NCI-H345 (cell line): ENCODE data around the gene TMEM201.

Source experiments
- DNase-seq: peaks from one replicate; lab custom pipeline; 2025; lab: John Stamatoyannopoulos, UW

The TMEM201 gene

DNA sequence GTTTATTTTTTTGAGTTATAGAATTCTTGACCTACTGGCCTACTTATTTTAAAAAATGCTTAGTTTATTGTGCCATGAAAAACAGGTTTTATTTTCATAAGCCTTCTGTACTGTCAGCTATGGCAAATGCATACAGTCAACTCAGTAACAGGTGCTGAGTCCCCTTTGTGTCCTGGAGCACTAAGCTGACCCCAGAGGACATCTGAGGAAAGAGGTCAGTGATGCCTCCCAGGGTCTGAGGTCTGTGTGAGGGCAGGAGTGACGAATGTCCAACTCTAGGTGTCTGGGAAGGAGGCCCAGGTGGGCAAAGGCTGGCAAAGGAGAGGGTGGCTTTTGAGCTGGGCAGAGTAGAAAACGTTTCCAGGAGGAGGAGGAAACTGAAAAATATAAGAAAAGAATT lies 7.8 kb upstream of the TMEM201 start:
- DNase-seq: no peak

DNA sequence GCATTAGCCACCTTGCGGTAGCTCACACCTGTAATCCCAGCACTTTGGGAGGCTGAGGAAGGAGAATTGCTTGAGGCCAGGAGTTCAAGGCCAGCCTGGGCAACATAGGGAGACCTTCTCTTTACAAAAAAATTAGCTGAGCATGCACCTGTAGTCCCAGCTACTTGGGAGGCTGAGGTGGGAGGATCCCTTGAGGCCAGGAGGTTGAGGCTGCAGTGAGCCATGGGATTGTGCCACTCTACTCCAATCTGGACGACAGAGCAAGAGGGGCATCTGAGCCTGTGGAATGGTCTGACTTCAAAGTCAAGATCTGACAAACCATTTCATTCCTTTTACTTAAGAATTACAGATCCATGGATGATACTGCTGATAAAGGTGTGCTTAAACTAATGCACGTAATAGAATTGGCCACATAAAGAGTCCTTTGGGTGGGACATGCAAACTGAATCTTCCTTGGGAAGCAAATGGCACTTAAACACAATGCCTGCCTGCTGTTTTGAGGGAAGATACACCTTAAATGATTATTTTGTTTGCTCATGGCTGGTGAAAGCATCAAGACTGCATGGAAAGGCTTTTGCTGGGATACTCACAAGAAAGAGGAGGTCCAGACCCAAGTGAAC lies 2.5 kb upstream of the TMEM201 start:
- no peak for DNase-seq

DNA sequence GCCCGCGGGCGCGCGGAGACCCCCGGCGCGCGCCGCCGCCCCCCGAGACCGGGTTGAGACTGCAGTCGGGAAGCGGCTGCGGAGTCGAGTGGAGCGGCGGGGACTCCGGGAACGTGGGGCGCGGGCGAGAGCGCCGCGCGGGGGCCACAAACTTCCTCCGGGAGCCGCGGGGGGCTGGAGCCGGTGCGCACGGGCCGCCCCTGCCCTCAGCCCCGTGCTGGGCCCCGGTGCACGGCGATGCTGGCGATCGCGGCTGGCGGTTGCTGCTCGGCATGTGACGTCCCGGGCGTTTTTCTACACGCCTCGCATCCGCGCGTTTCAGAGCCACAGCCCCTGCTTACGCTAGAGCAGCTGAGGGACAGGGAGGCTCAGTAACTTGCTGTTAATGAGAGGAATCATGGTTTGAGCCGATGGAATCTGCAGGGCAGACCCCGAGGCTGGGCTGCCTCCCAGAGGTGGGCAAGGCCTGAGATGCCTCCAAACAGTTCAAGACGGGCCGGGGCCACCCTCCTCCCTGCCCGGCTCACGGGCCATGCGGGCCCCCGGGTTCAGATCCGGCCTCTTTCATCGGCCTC lies 520 bp downstream of the TMEM201 start:
- DNase-seq: peak; percentile 5

DNA sequence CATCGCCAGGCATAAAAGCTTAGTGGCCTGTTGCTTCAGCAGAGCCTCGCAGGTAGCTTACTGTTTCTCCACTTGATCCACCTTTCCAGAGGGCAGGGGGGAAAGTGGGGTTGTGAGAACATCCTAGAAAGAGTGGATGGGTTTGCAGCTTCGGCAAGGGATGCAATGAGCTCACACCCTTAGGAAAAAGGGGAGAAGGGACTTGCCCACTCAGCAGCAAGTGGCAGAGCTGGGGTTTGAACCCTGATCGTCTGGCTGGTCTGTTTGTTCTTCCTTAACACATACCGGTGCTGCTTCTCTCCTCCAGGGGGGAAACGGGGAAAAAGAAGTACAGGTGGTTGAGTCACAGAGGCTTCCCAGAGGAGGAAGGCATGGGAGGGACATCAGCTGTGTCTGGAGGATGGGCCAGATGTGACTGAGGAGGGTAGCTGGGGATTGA lies 1.0 kb downstream of the TMEM201 start:
- no peak for DNase-seq

DNA sequence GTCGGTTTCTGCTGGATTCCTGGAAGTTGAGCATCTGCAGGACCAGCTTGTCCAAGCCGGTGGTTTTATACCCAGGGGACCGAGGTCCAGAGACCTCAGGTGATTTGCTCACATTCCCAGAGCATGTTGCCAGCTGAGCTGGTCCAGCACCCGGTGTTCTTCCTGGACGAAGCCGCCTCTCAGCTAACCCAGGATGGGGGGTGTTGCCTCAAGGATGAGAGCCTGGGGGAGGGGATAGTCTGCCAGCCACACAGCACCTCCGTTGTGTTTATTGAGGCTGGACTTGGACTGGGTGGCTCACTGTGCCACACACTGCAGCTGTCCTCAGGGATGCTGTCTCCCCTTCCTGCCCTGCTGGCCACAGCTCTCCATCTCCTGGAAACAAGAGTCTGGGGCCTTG lies 1.5 kb downstream of the TMEM201 start:
- DNase-seq: no peak

DNA sequence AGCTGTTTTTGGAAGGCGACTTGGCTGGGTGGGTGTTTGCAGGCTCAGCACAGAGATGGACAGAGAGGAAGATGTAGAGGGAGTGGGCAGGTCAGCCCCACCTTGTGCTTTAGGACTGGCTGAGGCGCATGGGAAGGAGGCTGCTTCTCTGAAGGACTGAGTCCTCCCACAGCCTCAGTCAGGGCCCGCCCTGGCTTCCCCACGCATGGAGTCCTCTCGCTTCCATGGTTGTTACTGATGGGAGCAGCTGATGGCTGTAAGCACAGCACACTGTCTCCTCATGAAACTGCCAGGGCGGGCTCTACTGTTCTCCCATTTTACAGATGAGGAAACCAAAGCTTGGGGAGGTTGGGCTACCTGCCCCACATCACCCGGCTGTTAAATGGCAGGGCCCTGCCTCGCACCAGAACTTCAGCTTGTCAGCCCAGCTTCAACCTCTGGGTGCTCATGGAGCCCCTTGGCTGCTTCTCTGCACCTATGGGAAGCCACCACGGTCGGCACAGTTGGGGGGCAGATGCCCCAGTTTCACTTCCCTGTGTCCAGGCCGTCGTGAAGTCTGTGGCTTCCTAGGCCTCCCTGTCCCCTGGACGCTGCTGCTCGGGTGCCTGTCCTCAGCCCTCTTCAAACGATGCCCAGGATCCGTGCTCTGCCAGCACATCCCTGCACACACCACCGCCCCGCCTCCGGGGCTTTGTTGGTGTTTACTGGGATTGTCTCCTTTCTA lies 2.4 kb downstream of the TMEM201 start:
- DNase-seq: no peak

DNA sequence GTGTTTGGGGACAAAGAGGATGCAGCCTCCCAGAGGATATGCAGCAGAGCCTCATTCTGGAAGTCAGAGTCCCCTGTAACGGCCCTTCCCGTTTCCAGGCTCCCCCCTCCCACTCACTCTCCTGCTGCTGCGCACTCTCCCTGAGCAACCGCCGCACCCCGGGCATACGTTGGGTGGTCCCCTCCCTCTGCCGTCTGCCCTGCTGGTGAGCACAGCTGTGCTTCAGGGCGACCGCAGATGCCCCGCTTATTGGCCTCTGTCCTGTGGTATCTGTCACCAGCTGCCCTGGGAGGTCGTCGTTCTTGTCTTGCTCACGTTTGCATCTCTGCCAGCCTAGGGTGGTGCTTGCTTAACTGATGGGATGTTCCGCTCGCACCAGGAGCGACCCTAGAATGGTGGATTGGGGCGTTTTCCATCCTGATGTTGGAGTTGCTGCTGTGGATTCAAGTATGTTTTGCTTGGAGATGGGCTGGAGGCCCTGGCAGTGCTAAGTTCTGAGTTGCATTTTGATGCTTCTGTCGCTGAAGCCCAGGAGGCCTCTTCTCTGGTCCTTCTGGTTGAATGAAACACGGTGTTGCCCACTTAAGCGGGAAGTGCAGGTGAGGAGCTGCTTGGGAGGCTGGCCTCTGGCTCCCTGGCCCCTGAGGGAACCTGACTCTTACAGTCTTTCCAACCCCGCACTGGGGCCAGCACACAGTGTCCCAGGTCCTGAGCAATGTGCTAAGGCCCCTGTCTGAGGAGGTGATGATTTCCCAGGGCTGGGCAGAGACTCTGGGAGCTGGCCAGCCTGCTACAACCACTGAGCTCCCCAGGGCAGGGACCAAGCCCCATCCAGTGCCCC lies 3.2 kb downstream of the TMEM201 start:
- DNase-seq: no peak

DNA sequence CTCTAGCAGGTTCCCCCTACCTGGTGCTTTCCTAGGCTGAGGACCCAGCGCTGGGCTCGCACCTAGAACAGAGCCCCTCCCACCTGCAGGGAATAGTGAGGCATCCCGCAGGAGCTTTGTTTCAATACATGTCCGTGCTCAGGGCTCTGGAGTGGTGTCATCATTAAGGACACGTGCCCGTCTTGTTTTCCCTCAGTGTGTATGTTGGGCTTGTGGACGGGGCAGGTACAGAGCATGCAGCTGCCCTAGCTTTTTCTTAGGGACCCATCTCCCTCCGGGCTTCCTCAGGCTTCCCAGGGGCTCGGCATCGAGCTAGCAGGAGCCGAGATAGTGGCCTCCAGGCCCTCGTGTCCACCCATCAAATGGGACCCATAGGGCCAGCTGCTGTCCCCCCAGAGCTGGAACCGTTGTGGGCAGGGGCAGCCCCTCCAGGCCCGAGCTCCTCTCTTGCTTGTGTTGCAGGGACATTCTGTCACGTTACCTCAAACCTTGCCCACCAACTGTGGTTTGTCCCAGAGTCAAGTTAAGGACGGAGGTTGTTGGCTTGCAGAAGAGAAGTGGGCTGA lies 3.9 kb downstream of the TMEM201 start:
- DNase-seq: no peak

DNA sequence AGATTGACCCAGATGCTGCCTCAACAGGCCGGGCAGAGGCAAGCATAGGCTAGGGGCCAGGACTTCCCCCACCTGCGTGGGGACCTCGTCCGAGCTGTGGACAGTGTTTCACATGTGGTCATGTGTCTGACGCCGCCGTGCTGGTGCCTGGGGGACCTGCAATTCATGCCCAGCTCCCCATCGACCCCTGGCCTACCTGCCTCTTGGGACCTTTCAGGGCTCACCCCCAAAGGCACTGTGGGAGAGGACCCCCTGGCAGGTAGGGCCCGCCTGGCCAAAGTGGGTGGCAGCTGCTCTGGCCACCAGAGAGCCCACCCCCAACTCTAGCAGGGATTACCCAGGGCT lies 4.4 kb downstream of the TMEM201 start:
- no peak for DNase-seq

DNA sequence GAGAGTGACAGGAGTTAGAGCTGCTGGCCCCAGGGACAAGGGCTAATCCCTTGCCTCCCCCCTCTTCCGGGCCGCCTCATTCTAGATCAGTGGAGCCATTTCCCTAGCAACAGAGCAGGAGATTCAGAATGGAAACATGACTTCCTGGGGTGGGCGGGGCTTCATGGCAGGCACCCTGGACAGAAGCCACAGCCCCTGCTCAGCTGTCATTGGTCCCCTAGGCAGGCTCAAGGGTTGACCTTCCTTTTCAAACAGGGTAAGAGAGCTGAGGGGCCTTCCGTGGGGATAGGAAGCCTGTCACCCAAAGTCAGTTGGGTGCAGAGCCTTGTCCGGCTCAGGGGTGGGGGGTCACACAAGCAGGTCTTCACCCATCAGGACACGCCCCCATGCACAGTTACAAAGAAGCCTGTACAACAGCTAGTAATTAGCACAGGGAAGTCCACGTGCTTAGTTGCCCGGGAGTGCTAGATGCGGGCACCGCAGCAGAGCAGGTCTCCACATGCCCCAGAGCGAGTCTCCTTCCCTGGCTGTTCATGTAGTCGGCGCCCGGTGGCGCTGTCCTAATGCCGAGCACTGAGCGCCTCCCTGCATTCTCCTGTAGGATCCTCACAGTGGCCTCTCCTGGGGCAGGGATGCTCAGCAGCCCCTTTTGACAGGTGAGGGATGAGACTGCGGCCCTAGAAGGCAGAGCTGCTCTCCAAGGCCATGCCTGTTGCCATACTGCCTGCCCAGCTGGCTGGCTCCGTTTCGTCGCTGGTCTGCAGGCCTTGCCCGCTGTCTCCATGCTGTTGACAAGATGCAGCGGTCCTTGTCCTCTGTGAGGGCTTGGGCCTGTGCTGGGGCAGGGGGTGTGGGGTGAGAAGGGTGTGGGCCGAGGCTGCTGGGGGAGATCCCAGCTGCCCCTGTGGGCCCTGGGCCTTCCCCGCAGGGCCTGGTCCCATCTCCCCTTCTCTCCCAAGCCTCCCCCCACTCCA lies 5.1 kb downstream of the TMEM201 start:
- peak; percentile 63 for DNase-seq

DNA sequence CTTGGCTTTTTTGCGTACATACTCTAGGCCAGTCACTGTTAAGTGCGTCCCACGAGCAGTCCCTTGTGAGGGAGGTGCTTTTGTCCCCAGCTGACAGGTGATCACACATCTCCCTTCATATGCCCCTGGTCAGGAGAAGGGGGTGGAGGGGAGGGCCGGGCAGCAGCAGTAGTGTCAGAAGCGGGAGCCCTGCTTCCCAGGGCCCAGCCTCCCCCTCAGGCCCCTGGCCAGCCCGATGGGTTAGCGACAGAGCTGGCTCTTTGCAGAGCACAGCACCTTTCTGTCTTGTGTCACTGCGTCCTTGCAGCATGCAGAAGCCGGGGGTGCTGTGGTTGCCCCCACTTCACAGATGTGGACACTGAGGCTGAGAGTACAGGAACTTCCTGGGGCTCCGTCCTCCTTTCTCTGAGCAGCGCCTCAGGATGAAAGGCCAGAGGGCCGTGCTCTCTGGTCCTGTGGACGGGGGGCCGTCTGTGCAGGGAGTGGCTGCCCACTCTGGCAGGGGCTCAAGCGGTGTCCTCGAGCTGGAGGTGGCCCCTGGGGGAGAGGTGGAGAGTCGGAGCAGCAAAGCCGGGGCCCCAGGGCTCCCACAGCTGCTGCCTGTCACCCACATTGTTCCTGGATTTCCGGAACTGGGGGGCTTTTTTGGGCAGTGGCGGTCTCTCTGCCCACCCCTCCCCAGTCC lies 5.9 kb downstream of the TMEM201 start:
- DNase-seq: no peak

DNA sequence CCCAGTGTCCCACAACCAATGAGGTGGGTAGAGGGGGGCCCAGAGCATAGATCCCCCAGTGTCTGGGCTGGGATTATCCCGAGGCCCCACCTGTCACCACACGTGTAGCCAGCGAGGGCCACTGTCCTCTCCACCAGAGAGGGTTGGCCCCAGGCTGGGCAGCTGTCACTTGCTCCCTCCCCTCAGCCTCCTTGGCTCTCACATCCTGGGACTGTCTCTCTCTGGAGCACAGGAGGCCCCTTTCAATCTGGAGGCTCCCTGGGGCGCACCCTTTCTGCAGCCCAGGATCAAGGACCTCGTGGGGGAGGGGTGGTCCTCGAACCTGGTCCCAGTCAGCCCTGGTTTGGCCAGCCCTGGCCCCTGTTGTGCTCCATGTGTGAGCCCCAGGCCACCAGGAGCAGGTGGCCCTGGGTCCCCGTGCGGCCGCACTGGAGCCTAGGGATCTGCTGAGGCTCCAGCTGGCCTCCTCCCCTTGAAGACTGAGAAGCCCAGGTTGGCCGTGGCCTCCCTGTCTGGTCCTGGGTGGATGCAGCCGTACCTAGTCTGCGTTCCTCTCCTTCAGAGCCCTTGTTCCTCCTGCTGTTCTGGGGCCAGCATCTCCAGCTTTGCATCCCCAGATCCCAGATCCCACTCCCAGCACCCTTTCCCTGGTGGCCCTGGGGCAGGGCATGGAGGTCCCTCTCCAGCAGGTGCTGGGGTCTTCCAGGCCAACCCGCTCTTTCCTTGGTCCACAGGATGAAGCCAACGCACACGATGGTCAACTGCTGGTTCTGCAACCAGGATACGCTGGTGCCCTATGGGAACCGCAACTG lies 6.7 kb downstream of the TMEM201 start:
- no peak for DNase-seq

DNA sequence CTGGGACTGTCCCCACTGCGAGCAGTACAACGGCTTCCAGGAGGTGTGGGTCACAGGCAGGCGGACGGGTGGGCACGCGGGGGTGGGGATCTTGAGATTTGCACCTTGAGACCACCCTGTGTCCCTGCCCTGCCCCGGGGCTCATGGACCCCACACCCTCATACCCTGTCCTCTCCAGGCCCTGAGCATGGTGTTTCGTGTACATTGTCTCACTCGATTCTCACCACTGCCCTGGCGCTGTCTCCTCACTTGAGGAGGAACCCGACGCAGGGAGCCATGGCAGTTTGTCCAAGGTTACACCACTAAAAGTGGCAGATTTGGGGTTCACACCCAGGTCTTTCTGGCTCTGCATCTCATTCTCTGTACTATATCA lies 7.2 kb downstream of the TMEM201 start:
- DNase-seq: no peak

DNA sequence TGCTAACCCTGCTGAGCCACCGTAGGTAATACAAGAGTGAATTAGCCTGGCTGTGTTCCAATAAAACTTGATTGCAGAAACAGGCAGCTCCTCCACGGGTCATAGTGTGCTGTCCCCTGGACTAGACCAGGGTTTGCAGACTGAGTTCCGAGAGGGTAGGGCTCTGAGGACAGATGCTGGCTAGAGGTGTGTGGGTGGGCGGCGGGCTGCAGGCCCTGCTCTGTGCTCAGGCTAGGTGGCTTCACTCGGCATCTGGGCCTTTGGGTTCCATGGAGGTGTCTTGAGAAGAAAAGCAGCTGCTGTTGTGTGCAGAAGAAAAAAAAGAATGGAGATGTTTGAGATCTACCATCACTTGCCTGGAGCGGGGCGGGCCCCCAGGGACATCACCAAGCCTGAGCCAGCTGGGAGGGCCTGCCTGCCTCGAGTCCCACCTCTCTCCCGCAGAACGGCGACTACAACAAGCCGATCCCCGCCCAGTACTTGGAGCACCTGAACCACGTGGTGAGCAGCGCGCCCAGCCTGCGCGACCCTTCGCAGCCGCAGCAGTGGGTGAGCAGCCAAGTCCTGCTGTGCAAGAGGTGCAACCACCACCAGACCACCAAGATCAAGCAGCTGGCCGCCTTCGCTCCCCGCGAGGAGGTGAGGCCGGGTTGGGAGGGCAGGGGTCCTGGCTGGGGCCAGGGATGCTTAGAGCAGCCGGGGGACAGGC lies 7.9 kb downstream of the TMEM201 start:
- peak; percentile 18 for DNase-seq

DNA sequence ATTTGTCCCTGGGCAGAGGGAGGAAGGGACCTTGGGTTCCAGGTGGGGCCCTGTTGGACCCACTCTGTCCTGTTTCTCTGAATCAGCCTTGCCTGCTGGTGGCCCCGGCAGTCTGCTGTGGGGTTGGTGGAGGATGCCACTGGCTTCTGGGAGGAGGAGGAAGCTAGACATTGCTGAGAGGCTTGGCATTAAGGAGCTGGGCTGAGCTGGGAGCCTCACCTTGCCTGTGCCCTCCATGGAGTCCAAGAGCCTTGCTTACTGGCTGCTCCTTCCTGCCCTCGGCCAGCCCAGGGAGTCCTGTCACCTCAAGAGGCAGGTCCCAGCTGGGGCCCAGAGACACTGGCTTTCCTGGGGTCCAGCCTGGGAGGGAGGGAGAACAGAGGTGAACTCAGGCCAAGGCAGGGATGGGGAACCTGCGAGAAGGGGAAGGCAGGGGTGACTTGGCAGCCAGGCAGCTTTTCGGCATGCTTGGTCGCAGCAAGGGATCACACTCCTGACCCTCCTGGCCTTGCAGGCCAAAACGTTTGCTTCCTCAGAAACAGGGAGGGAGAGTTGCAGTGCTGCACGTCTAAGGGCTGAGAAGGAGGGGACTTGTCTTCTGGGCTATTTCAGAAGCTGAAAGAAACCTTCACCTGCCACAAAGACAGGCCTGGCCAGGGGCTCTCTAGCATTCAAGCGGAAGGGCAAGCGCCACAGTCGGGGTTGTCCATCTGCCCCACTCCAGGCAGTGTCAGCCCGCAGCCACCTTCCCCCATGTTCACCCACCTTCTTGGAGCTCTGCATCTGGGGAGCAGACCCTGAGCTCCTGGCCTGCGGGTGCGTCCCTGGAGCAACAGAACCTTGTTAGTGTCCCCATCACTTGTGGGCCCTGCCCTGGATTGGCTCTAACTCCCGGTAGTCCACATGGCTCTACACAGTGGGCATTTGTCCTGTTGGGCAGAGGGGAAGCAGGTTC lies 8.9 kb downstream of the TMEM201 start:
- DNase-seq: no peak

DNA sequence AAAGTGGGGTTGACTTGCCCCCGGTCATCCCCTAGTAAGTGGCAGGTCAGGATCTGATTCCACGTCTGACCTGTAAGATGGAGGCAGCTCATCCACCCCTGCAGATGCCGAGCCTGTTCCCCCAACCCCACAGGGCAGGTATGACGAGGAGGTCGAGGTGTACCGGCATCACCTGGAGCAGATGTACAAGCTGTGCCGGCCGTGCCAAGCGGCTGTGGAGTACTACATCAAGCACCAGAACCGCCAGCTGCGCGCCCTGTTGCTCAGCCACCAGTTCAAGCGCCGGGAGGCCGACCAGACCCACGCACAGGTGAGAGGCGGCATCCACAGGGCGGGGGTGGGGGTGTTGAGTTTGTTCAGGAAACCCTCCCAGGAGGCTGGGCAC lies 9.6 kb downstream of the TMEM201 start:
- no peak for DNase-seq

DNA sequence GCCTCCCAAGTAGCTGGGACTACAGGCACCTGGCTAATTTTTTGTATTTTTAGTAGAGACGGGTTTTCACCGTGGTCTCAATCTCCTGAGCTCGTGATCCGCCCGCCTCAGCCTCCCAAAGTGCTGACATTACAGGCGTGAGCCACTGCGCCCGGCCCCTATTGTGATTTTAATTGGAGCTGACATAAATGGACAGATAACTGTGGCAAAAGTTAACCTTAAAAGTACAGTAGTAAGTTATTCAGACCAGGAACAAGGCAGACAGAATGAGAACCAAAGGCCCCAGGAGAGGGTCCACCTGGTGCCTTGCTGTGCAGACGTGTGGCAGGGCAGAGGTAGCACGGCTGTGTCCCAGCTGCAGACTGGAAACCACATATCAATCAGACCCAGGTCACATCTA lies 11.0 kb downstream of the TMEM201 start:
- no peak for DNase-seq
